Measurements from ENCODE around the gene ATP8A2.
"Not testable (repeated sequence)": the region's sequence is repeated elsewhere in the genome, so short reads cannot be mapped to it uniquely, and the experiment has no call there.

Gene ATP8A2

DNA sequence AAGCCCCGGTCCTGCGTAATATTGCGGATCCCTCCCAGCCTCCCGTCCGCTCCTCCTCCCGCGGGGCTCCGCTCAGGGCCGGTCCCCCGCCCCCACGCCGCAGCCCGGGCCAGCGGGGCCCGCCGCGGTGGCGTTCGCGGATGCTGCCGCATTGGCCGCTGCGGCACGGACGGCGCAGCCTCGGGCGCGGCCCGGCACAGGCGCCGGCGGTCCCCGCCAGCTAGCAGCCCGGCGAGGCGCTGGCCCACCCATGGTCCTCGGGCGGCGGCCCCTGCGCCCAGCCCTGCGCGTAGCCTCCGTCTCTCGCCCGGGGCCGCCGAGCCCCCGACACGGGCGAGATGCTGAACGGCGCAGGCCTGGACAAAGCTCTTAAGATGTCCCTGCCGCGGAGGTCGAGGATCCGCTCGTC, at the start of gene ATP8A2:
Gene ATP8A2 (plus strand): TSS at position 100 of the 409 bp plus-strand sequence. CDS start 239 bp downstream, at position 339.
- no peak for DNase-seq

GRCh38 chr13:25324100-25324499, 47.7 kb upstream of the ATP8A2 start:
- DNase-seq = no peak

DNA sequence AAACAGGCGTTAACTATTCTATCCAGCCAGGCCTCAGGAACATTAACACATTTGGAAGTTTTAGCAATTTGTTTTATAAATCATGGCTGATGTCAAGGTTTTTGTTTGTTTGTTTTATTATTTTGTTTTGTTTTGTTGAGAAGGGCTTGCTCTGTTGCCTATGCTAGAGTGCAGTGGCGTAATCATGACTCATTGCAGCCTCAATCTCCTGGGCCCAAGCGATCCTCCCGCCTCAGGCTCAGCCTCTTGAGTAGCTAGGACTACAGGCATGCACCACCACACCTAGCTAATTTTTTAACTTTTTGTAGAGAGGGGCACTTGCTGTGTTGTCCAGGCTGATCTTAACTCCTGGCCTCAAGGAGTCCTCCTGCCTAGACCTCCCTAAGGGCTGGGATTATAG, 42.1 kb upstream of the ATP8A2 start:
- DNase-seq = no peak

- no peak for DNase-seq
These were observed 41.2 kb upstream of the ATP8A2 start for GRCh38 chr13:25330541-25330940.

DNA sequence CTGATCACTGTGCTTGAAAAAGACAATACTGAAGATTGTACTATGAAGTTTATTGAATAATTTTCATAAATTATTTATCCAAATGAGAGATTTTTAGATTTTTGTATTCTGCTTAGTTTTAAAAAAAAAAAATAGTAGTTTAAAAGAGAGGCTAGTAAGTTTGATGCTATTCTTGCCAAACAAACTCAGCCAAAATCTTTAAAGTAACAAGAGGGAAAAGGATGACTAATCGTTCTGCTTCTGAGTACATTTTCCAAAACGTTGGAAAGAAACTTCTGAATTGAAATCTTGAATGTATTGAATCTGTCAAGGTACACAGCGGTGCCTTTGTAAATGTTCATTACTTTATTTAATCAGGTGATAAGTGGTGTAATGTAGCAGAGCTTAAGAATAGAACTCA, 35.9 kb upstream of the ATP8A2 start:
- DNase-seq = no peak

GRCh38 chr13:25345576-25345975, 26.2 kb upstream of the ATP8A2 start:
- DNase-seq = no peak

DNA sequence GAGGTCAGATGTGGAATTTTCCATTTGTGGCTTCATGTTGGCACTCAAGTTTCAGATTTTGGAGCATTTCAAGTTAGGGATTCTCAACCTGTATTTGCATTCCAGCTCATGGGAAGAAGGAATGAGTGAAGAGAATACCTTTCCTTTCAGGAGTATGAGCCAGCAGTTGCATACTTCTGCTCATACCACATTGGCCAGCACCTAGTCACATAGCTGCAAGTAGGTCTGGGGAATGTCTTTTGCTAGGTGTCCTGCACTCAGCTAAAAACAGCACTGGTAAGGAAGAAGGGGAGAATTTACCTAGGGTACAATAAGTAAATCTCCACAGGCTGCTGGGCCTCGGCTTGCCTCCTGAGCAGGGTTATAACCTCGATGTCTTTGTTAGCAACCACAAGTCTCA, 24.6 kb upstream of the ATP8A2 start:
- DNase-seq = no peak

DNA sequence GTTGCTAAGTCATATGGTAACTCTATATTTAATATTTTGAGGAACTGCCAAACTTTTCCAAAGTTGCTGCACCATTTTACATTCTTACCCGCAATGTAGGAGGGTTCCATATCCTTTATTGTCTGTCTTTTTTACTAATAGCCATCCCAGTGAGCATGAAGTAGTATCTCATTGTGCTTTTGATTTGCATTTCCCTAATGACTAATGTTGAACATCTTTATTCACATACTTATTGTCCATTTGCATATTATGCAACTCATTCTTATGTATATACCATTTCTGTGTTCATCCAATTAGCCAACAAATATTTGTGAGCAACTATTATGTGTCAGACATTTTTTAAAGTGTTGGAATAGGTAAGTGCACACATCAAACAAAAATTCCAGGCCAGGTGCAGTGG, 20.4 kb upstream of the ATP8A2 start:
- no peak for DNase-seq

DNA sequence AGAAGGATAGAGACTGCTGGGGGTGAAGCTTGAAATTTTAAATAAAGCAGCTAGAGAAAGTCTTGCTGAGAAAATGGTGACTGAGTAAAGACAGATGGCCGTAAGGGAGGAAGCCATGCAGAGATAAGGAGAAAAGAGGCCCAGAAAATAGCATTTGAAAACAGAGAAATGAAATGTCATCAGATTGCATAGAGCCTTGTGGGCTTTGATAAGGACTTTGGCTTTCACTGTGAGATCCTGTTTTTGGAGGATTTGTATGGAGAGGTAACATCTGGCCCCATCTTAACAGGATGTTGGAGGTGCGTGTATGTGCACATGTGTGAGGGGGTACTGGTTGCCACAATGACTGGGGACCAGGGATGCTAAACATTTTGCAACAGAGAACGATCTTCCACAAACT, 19.5 kb upstream of the ATP8A2 start:
- no peak for DNase-seq

- DNase-seq = no peak
These were observed 19.0 kb upstream of the ATP8A2 start for GRCh38 chr13:25352806-25353205.

DNA sequence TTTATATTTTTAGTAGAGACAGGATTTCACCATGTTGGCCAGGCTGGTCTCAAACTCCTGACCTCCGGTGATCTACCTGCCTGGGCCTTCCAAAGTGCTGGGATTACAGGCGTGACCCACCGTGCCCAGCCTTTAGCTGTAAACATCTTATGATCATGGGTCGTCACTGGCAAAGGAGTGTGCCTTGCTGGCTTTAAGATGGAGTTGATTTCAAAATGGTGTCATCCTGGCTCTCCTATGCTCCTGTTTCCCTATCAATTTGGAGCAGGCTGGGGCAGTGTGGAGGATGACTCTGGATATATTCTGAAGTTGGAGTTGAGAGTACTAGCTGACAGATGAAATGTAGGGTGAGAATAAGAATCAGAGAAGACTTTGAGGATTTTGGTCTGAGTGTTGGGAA, 18.4 kb upstream of the ATP8A2 start:
- DNase-seq = no peak

DNA sequence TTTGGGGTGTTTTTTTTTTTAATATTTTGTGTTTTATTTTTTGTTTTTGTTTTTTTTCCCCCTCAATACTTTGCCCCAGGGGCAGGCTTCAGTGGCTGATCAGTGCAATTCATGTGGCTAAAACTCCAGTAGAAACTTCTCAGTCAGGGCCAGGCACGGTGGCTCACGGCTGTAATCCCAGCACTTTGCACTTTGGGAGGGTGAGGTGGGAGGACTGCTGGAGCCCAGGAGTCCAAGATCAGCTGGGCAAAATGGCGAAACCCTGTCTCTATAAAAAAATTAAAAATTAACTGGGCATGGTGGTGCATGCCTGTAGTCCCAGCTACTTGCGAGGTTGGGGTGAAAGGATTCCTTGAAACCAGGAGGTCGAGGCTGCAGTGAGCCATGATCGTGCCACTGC, 17.4 kb upstream of the ATP8A2 start:
- no peak for DNase-seq

DNA sequence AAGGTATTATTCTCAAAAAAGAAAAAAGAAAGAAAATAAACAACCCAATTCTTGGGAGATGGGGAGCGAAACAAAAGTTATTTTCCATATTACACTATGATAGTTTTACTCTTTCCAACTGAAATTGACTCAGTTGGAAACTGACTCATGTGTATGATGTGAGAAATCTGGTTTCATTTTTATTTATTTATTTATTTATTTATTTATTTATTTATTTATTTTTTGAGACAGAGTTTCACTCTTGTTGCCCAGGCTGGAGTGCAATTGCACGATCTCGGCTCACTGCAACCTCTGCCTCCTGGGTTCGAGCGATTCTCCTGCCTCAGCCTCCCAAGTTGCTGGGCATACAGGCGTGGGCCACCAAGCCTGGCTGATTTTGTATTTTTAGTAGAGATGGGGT, 11.3 kb upstream of the ATP8A2 start:
- not testable (repeated sequence) for DNase-seq

DNA sequence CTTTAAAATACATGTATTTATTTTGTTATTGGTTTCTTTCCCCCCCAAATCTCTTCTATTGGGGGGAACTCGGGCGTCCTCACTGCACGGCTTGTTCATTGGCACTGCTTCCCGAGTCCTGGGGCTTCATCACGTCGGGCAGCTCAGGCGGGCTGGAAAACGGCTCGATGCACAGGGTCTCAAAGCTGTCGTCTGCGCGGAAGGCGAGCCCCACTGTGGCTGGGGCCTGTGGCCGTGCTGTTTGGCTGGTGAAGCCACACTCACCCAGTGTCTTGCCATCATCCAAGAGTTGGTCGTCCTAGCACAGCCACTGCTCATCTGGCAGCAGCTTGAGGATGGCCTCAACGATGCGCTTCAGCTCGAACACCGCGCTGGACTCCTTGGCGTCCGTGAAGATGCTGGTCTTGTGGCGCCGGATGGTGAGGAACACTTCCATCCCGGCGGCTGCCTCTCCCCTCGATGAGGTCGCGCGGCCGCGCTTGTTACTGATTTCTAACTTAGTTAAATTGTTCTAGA, 6.0 kb upstream of the ATP8A2 start:
- no peak for DNase-seq

DNA sequence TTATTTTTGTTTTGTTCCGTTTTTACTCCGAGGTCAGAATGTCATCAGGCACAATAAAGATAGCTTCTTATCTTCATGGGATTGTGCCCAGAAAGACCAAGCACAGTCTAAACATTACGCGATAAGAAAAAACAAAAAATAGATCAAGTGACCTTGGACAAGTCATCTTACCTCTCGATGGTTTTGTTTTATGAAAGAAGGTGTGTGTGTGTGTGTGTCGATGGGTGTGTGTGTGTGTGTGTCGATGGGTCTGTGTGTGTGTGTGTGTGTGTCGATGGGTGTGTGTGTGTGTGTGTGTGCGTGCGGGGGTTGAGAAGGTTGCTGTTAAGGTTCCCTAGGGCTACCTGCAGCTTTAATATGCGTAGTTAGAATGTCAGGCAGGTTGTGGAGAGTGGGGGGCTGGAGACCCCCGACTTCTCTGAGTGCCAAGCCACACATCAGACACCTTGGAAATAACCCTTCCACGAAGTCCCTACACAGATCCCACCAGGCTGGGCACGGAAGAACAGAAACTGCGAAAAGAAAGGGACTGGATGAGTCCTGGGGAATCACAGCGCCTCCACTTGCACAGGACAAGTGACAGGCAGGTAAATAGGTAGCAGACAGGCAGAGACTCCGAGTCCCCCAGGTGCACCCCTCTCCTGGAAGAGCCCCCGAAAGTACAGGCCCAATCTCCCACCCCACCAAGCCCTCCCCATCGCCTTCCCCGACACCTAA, 458 bp upstream of the ATP8A2 start:
- DNase-seq = no peak

DNA sequence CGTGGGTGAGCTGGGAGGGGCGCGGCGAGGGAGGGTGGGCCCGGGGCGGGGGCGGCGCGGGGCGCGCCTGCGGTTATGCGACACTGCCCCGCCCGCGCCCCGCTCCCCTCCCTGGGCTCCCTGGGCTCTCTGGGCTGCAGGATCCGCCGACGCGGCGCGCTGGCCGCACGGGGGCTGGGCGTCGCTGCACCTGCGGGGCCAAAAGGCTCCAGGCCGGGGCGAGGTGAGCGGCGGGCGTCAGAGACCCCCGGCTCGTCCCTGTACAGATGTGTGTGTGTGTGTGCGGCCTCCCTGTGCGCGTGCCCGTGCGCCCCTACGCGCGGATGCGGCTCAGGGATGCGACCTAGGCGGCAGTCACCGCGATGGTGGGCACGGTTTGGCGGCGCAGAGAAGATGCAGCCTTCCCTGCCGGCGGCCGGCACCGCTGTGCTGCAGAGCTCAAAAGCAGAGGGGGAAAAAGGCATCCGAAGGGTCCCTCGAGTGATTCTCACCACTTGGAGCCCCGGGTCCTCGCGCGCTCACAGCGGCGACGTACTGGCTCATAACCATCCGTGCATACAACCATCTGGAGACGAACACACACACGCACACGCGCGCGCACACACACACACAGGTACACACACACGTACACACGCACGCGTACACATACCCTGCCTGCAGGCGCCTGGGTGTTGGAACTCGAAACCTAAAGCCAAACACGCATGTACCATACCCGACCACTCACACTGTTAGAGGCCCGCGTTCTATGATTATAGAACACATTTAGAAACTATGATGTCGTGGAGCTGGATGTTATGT, 709 bp downstream of the ATP8A2 start:
- no peak for DNase-seq

- DNase-seq = peak; percentile 2
These were observed 4.1 kb downstream of the ATP8A2 start for GRCh38 chr13:25375727-25376358.

GRCh38 chr13:25377244-25377962, 5.6 kb downstream of the ATP8A2 start:
- no peak for DNase-seq

DNA sequence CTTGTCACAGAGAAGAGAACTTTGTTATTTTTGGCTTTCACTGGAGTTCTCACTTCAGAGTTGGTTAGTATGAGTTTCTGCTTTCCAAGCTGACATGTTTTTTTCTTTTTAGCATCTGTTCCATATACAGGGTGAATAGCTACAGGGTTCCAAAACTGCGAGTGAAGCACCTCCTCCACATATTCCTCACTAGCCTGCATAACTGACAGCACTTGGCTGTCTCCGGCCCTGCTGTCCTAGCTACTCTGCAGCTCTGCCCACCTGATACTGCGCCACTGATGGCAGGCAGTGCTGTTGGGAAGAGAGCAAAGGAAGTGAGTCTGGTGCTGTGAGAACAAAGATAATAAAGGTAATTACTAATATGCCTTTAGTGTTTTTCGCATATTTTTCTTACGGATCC, 6.8 kb downstream of the ATP8A2 start:
- DNase-seq = no peak

DNA sequence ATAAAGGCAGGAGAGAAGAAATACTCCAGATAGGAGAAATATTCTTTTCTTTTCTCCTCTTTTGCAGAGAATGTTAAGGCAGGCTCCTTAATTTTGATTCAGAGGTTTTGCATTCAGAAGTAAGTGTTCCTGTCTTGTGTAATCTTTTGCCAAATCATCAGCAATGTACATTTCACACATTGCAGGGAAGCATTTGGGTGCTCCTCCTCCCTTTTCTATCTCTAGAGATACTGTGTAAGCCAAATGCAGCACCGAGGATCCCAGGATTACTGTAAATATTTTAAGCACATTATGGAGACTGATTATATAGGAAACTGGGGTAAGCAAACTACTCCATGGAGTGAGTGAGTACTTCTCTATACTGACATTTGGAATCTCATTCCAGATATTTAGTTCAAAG, 7.2 kb downstream of the ATP8A2 start:
- DNase-seq = no peak

DNA sequence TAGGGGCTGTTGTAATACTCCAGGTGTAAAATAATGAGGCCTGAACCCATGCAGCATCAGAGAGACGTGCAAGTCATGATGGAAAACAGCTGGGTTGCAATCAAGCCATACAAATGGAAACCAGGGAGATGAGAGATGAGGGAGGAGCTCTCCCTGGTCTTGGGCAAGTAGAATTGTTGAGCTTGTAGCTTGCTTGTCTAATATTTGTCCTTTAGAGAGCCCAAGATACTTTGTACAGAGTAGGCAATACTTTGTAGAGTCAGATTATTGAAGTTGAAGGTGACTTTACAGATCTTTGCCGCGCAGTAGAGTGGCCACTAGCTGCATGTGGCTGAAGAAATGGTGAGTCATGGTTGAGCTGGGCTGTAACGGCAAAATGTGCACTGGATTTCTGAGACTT, 8.3 kb downstream of the ATP8A2 start:
- DNase-seq = no peak

DNA sequence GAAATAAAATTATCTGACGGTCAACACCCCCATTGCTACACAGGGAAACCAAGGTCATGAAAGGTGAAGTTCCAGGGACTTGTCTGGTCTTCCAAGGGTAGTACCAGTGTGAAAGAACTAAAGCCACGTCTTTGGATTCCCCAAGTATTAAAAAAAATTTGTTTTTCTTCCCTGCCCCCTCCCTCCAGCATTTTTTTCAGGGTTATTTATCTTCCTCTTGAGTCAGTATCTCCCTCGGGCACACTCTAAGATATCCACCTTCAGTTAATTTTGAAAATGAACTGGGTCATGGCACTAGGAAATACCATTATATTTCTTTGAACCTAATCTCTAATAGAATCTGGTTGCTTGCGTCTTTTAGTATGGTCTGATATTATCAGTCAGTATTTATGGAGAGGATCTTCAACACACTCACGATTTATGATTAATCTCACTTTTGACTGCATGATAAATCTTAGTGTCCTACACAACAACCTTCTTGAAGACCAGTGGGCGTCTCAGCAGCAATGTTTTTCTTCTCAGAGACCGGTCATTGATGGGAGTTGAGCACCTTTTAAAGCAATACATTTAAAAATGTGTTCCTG, 9.1 kb downstream of the ATP8A2 start:
- DNase-seq = no peak
